Measurements from ENCODE around the gene ULK2.

DNA sequence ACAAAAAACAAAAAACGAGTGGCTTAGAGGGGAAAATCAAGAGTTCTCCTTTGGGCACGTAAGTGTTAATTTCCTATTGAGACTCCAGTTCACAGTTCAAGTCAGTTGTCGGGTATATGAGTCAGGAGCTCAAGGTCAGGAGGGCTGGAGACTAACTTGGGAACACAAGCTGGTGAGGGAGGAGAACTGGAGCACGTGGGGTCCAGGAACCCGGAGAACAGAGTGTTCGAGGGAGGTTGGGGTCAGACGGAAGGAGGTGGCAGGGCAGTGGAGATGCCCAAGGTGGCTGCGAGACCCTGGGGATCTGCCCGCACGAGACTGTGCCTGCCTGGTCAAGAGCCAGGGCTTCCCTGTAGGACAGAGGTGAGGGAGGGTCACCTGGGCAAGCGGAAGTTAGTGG, 131.7 kb downstream of the ULK2 start:
- TF ChIP-seq, protein P1, sequence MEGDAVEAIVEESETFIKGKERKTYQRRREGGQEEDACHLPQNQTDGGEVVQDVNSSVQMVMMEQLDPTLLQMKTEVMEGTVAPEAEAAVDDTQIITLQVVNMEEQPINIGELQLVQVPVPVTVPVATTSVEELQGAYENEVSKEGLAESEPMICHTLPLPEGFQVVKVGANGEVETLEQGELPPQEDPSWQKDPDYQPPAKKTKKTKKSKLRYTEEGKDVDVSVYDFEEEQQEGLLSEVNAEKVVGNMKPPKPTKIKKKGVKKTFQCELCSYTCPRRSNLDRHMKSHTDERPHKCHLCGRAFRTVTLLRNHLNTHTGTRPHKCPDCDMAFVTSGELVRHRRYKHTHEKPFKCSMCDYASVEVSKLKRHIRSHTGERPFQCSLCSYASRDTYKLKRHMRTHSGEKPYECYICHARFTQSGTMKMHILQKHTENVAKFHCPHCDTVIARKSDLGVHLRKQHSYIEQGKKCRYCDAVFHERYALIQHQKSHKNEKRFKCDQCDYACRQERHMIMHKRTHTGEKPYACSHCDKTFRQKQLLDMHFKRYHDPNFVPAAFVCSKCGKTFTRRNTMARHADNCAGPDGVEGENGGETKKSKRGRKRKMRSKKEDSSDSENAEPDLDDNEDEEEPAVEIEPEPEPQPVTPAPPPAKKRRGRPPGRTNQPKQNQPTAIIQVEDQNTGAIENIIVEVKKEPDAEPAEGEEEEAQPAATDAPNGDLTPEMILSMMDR (IDR thresholded peaks at IDR 0.05) = no peak
- TF ChIP-seq JUN (CRISPR knock-in tag; IDR thresholded peaks at IDR 0.05) (no peak), NR2C2 (CRISPR knock-in tag; IDR thresholded peaks at IDR 0.05) (no peak), ELF4 (CRISPR knock-in tag; IDR thresholded peaks at IDR 0.05; ENCODE audit: low read depth) (no peak), KAT7 (CRISPR knock-in tag; IDR thresholded peaks at IDR 0.05; ENCODE audit: borderline replicate concordance) (no peak), NR1H2 (CRISPR knock-in tag; IDR thresholded peaks at IDR 0.05) (no peak), ZNF219 (CRISPR knock-in tag; IDR thresholded peaks at IDR 0.05; ENCODE audit: borderline replicate concordance) (no peak), MXD4 (CRISPR knock-in tag; IDR thresholded peaks at IDR 0.05; ENCODE audit: borderline replicate concordance) (no peak), HMGA2 (CRISPR knock-in tag; IDR thresholded peaks at IDR 0.05) (no peak), ZNF423 (CRISPR knock-in tag; IDR thresholded peaks at IDR 0.05) (no peak)
- TF ChIP-seq, protein P2, sequence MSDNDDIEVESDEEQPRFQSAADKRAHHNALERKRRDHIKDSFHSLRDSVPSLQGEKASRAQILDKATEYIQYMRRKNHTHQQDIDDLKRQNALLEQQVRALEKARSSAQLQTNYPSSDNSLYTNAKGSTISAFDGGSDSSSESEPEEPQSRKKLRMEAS (CRISPR knock-in tag; IDR thresholded peaks at IDR 0.05) = no peak
- TF ChIP-seq, protein P3, sequence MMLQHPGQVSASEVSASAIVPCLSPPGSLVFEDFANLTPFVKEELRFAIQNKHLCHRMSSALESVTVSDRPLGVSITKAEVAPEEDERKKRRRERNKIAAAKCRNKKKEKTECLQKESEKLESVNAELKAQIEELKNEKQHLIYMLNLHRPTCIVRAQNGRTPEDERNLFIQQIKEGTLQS (CRISPR knock-in tag; conservative IDR thresholded peaks at IDR 0.05) = no peak
- TF ChIP-seq, protein P4, sequence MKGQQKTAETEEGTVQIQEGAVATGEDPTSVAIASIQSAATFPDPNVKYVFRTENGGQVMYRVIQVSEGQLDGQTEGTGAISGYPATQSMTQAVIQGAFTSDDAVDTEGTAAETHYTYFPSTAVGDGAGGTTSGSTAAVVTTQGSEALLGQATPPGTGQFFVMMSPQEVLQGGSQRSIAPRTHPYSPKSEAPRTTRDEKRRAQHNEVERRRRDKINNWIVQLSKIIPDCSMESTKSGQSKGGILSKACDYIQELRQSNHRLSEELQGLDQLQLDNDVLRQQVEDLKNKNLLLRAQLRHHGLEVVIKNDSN (CRISPR knock-in tag; IDR thresholded peaks at IDR 0.05) = no peak
